HG02642 (cell line): ENCODE data around the gene GNAS-AS1.
"Not testable (repeated sequence)": the region's sequence is repeated elsewhere in the genome, so short reads cannot be mapped to it uniquely, and the experiment has no call there.

Experiments
- ATAC-seq: cut with Tn5 transposase; IDR thresholded peaks from one replicate; pipeline ENCODE4 v1.9.1; 2021; ENCODE audit warnings: mild to moderate bottlenecking; ENCODE audit not compliant: unreplicated experiment, poor library complexity

GNAS-AS1 gene

GRCh38 chr20:58838174-58838573 is 12.5 kb downstream of the GNAS-AS1 start:
- ATAC-seq = no peak

- no peak for ATAC-seq
These were observed 13.0 kb downstream of the GNAS-AS1 start for GRCh38 chr20:58837717-58838116.

GRCh38 chr20:58836616-58837204 is 14.0 kb downstream of the GNAS-AS1 start:
- no peak for ATAC-seq

- no peak for ATAC-seq
These were observed 15.5 kb downstream of the GNAS-AS1 start for GRCh38 chr20:58835231-58835630.

GRCh38 chr20:58833921-58834320 is 16.8 kb downstream of the GNAS-AS1 start:
- no peak for ATAC-seq

- ATAC-seq = no peak
These were observed 18.2 kb downstream of the GNAS-AS1 start for GRCh38 chr20:58832457-58832856.

- no peak for ATAC-seq
These were observed 21.2 kb downstream of the GNAS-AS1 start for GRCh38 chr20:58829531-58829941.

- ATAC-seq = not testable (repeated sequence)
These were observed 21.9 kb downstream of the GNAS-AS1 start for GRCh38 chr20:58828804-58829203.

GRCh38 chr20:58828136-58828535 is 22.6 kb downstream of the GNAS-AS1 start:
- no peak for ATAC-seq

- no peak for ATAC-seq
These were observed 24.4 kb downstream of the GNAS-AS1 start for GRCh38 chr20:58826271-58826670.

GRCh38 chr20:58825450-58825849 is 25.3 kb downstream of the GNAS-AS1 start:
- ATAC-seq = no peak

- no peak for ATAC-seq
These were observed 25.9 kb downstream of the GNAS-AS1 start for GRCh38 chr20:58824843-58825242.

- no peak for ATAC-seq
These were observed 27.7 kb downstream of the GNAS-AS1 start for GRCh38 chr20:58822748-58823730.

- no peak for ATAC-seq
These were observed 28.6 kb downstream of the GNAS-AS1 start for GRCh38 chr20:58822149-58822548.

GRCh38 chr20:58820515-58820914 is 30.2 kb downstream of the GNAS-AS1 start:
- ATAC-seq = not testable (repeated sequence)

- no peak for ATAC-seq
These were observed 30.8 kb downstream of the GNAS-AS1 start for GRCh38 chr20:58819921-58820320.

- no peak for ATAC-seq
These were observed 32.0 kb downstream of the GNAS-AS1 start for GRCh38 chr20:58818586-58819285.

- ATAC-seq = no peak
These were observed 33.0 kb downstream of the GNAS-AS1 start for GRCh38 chr20:58817748-58818147.

- ATAC-seq = no peak
These were observed 33.6 kb downstream of the GNAS-AS1 start for GRCh38 chr20:58816957-58817651.

GRCh38 chr20:58816051-58816450 is 34.7 kb downstream of the GNAS-AS1 start:
- ATAC-seq = no peak
